A549 (cell line): Measurements from ENCODE around the gene TOMM40. TPM values are rescaled to one million over a fixed set of nuclear protein-coding genes. Genes with fewer than 3 reads are reported as not detected.

Source experiments
- ATAC-seq, 2 experiments: fragments of 200-7000 bp in 1 of 2; fragments of >200 bp in 1 of 2; cut with Nextera tagmentation in 1 of 2; cut with Tn5 transposase in 1 of 2; 3 replicates each; pipeline versions ENCODE4 v1.8.0 to v1.9.1; 2018 to 2020; ENCODE audit warnings: mild to moderate bottlenecking in 1 of 2, moderate library complexity in 1 of 2
- CTCF ChIA-PET: fragments of 300-600 bp; sonication (Branson Sonifier 250); formaldehyde crosslinking; extraction: SDS; loops from one replicate; lab custom pipeline; 2021; ENCODE audit warnings: antibody characterized with exemption, inconsistent platforms; lab: Yijun Ruan, JAX
- POLR2A ChIA-PET: fragments of 350-600 bp; formaldehyde crosslinking; extraction: SDS; loops from one replicate; lab custom pipeline; 2021; ENCODE audit warnings: antibody characterized with exemption, inconsistent platforms; lab: Yijun Ruan, JAX
- DNase-seq, 2 experiments: peaks; one replicate each; pipeline versions ENCODE4 v3.0.0 to v3.0.0-alpha.2; 2011 to 2016; ENCODE audit warnings: low read depth in 1 of 2, low spot score in 1 of 2
- FAIRE-seq: peaks from 2 replicates; lab custom pipeline; 2011; peaks lifted over from hg19 to GRCh38; lab: Jason Lieb, UNC
- H3K27ac ChIP-seq, 2 experiments: fragments of >200 bp; sonication (Bioruptor Twin); formaldehyde crosslinking; 3 replicates each; pipeline ENCODE4 v1.5.1; 2016 to 2017
- H3K4me1 ChIP-seq: fragments of >200 bp; sonication (Bioruptor Twin); formaldehyde crosslinking; 3 replicates; pipeline ENCODE4 v1.6.1; 2016
- H3K4me2 ChIP-seq: fragments of >200 bp; sonication (Bioruptor Twin); formaldehyde crosslinking; 3 replicates; pipeline ENCODE4 v1.6.1; 2016
- H3K4me3 ChIP-seq: fragments of >200 bp; sonication (Bioruptor Twin); formaldehyde crosslinking; 3 replicates; pipeline ENCODE4 v1.5.1; 2016
- H3K9me3 ChIP-seq: fragments of >200 bp; sonication (Bioruptor Twin); formaldehyde crosslinking; 3 replicates; pipeline ENCODE4 v1.6.1; 2016
- ATOH8 ChIP-seq: fragments of 250-450 bp; sonication (Bioruptor Pico); IDR thresholded peaks from 2 replicates; pipeline ENCODE4 v1.5.0; 2020; ENCODE audit warnings: low read depth, mild to moderate bottlenecking, moderate library complexity
- BCL3 ChIP-seq: fragments of >200 bp; sonication (Bioruptor Twin); formaldehyde crosslinking; IDR thresholded peaks from 3 replicates; pipeline ENCODE4 v1.6.1; 2016
- BHLHE40 ChIP-seq: IDR thresholded peaks from 2 replicates; pipeline ENCODE4 v1.6.1; 2012; ENCODE audit warnings: low read depth, low read length, inconsistent platforms
- CBX2 ChIP-seq: fragments of 200-600 bp; sonication (generic); IDR thresholded peaks from 2 replicates; pipeline ENCODE4 v1.6.1; 2016; ENCODE audit warnings: low read depth, mild to moderate bottlenecking, borderline replicate concordance
- CBX8 ChIP-seq: fragments of 200-600 bp; sonication (generic); IDR thresholded peaks from 2 replicates; pipeline ENCODE4 v1.6.1; 2016
- CEBPB ChIP-seq, 2 experiments: fragments of >200 bp in 1 of 2; sonication (Bioruptor Twin) in 1 of 2; formaldehyde crosslinking in 1 of 2; IDR thresholded peaks; 2 replicates each; pipeline ENCODE4 v1.6.1; 2012 to 2016
- CHD4 ChIP-seq: fragments of 200-600 bp; sonication (generic); IDR thresholded peaks from 2 replicates; pipeline ENCODE4 v1.6.1; 2016; ENCODE audit warnings: antibody characterized with exemption, mild to moderate bottlenecking, borderline replicate concordance
- E2F6 ChIP-seq: IDR thresholded peaks from 2 replicates; pipeline ENCODE4 v1.6.1; 2012; ENCODE audit warnings: low read depth, borderline replicate concordance
- EP300 ChIP-seq, 2 experiments: fragments of >200 bp; sonication (Bioruptor Twin); formaldehyde crosslinking; IDR thresholded peaks; 2 replicates in 1 of 2; 3 replicates in 1 of 2; pipeline ENCODE4 v1.6.1; 2016 to 2017
- FOXS1 ChIP-seq: fragments of 250-450 bp; sonication (Bioruptor Pico); IDR thresholded peaks from 2 replicates; pipeline ENCODE4 v1.5.0; 2020; ENCODE audit warnings: mild to moderate bottlenecking, moderate library complexity
- GATA3 ChIP-seq: IDR thresholded peaks from 2 replicates; pipeline ENCODE4 v1.6.1; 2012; ENCODE audit warnings: borderline replicate concordance
- HEYL ChIP-seq: fragments of 250-450 bp; sonication (Bioruptor Pico); IDR thresholded peaks from 2 replicates; pipeline ENCODE4 v1.8.0; 2021; ENCODE audit warnings: mild to moderate bottlenecking, moderate library complexity
- HOXB5 ChIP-seq: fragments of 250-450 bp; sonication (Bioruptor Pico); IDR thresholded peaks from 2 replicates; pipeline ENCODE4 v1.5.0; 2020; ENCODE audit warnings: mild to moderate bottlenecking, moderate library complexity
- JUNB ChIP-seq: fragments of >200 bp; sonication (Bioruptor Twin); formaldehyde crosslinking; IDR thresholded peaks from 2 replicates; pipeline ENCODE4 v1.6.1; 2016
- KDM1A ChIP-seq: fragments of 200-600 bp; sonication (generic); IDR thresholded peaks from 2 replicates; pipeline ENCODE4 v1.6.1; 2016; ENCODE audit warnings: low read depth, mild to moderate bottlenecking
- POLR2A ChIP-seq: IDR thresholded peaks from 2 replicates; pipeline ENCODE4 v1.6.1; 2012; ENCODE audit warnings: mild to moderate bottlenecking, low read length
- POLR2AphosphoS2 ChIP-seq: conservative IDR thresholded peaks from 2 replicates; pipeline ENCODE4 v1.6.1; 2012; ENCODE audit warnings: low read length, improper control_type of control experiment, inconsistent platforms
- RAD21 ChIP-seq, 2 experiments: fragments of >200 bp in 1 of 2; sonication (Bioruptor Twin) in 1 of 2; formaldehyde crosslinking in 1 of 2; IDR thresholded peaks in 1 of 2; conservative IDR thresholded peaks in 1 of 2; 2 replicates in 1 of 2; 3 replicates in 1 of 2; pipeline ENCODE4 v1.6.1; 2012 to 2018; ENCODE audit warnings: inconsistent platforms in 1 of 2
- RARB ChIP-seq: fragments of 250-450 bp; sonication (Bioruptor Pico); IDR thresholded peaks from 2 replicates; pipeline ENCODE4 v1.8.0; 2021; ENCODE audit warnings: mild to moderate bottlenecking, moderate library complexity
- REST ChIP-seq: fragments of 200-600 bp; sonication (generic); IDR thresholded peaks from 2 replicates; pipeline ENCODE4 v1.6.1; 2016; ENCODE audit warnings: antibody characterized with exemption, mild to moderate bottlenecking, moderate library complexity
- RNF2 ChIP-seq: fragments of 200-600 bp; sonication (generic); IDR thresholded peaks from 2 replicates; pipeline ENCODE4 v1.6.1; 2016; ENCODE audit warnings: low read depth, mild to moderate bottlenecking, antibody characterized with exemption, moderate library complexity, borderline replicate concordance
- SREBF2 ChIP-seq: fragments of 450-650 bp; IDR thresholded peaks from 2 replicates; pipeline ENCODE4 v1.6.1; 2014; ENCODE audit warnings: mild to moderate bottlenecking, moderate library complexity
- ZC3H11A ChIP-seq: fragments of 450-650 bp; IDR thresholded peaks from 2 replicates; pipeline ENCODE4 v1.6.1; 2014; ENCODE audit warnings: antibody characterized with exemption, mild to moderate bottlenecking
- ZFP36 ChIP-seq: fragments of 450-650 bp; IDR thresholded peaks from 2 replicates; pipeline ENCODE4 v1.6.1; 2014; ENCODE audit warnings: borderline replicate concordance; ENCODE audit not compliant: partially characterized antibody
- ZSCAN20 ChIP-seq: fragments of 250-450 bp; sonication (Bioruptor Pico); IDR thresholded peaks from 2 replicates; pipeline ENCODE4 v1.8.0; 2022; ENCODE audit warnings: mild to moderate bottlenecking, moderate library complexity
- WGBS: methylation state at CpG from one replicate; pipeline ENCODE4 v1.1.6; 2017; ENCODE audit errors: missing lambda C conversion rate; 5-methylcytosine and 5-hydroxymethylcytosine counted together
- polyA plus RNA-seq, 4 experiments: library from polyadenylated mRNA; depleted of rRNA in 3 of 4; stranded (reverse); fragments of >200 nt; fragmentation: RNase III in 1 of 4; extraction: RNeasy Plus Mini Kit Qiagen cat#74134 plus additional on column Dnase treatment in 1 of 4; gene quantifications; 2 replicates in 3 of 4; 3 replicates in 1 of 4; pipeline ENCODE4 v1.2.3, GENCODE V29; 2011 to 2017
- TF ChIP-seq, protein P1 (sequence below): fragments of >200 bp; sonication (Bioruptor Twin); formaldehyde crosslinking; IDR thresholded peaks from 2 replicates; pipeline ENCODE4 v1.6.1; 2016

Gene TOMM40
- polyA plus RNA-seq, 2 of the 4 experiments (the other 2 are of a cell fraction), result 92.7 to 180 TPM

- WGBS, result 64% methylated on average over 13 of the region's 15 CpGs
- FAIRE-seq, result no peak
Measured at GRCh38 chr19:44903216-44903601, 12.2 kb downstream of the TOMM40 start.

DNA sequence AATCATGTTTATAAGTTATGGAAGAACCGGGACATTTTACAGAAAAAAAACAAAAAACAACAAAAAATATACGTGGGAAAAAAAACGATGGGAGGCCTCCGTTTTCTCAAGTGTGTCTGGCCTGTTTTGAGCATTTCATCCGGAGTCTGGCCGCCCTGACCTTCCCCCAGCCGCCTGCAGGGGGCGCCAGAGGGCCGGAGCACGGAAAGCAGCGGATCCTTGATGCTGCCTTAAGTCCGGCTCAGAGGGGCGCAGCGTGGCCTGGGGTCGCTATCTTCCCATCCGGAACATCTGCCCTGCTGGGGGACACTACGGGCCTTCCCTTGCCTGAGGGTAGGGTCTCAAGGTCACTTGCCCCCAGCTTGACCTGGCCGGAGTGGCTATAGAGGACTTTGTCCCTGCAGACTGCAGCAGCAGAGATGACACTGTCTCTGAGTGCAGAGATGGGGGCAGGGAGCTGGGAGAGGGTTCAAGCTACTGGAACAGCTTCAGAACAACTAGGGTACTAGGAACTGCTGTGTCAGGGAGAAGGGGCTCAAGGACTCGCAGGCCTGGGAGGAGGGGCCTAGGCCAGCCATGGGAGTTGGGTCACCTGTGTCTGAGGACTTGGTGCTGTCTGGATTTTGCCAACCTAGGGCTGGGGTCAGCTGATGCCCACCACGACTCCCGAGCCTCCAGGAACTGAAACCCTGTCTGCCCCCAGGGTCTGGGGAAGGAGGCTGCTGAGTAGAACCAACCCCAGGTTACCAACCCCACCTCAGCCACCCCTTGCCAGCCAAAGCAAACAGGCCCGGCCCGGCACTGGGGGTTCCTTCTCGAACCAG is 12.8 kb downstream of the TOMM40 start:
- peaks cover 29% of the 10 kb centered on the region for H3K4me1 ChIP-seq
- peak; percentile 79 to 84 for DNase-seq
- no peak overlapping the region for H3K4me3 ChIP-seq
- no peaks in the 10 kb centered on the region for H3K9me3 ChIP-seq
- ChIA-PET POLR2A (interaction anchor here (0.6 to 2.1 kb wide), 3 partner anchors 13 to 240 kb away, joined by 3 to 7 read pairs (median 6); partner anchors contain the start of genes CLPTM1 and TOMM40), CTCF (interaction anchor here (0.6 to 18.1 kb wide), 57 partner anchors 9 to 500 kb away, joined by 3 to 303 read pairs (median 4); partner anchors contain the start of genes APOC1, APOC2, CLASRP and CLPTM1)
- peak overlapping the region in 1 of 2 experiments; percentile 56; a peak in 3 of 6 replicates for H3K27ac ChIP-seq
- peak; percentile 54 to 68 for ATAC-seq
- no peak for FAIRE-seq
- 22% methylated on average over 24 of the region's 24 CpGs for WGBS
- H3K4me2 ChIP-seq, result peak overlapping the region; percentile 56
- TF ChIP-seq EP300 (IDR thresholded peaks at IDR 0.05), result no peak
- TF ChIP-seq JUNB, result no peak
- TF ChIP-seq RAD21 (conservative IDR thresholded peaks at IDR 0.05 in 1 of 2, IDR thresholded peaks at IDR 0.05 in 1 of 2), result peak; percentile 85 to 89
- TF ChIP-seq CBX8, result no peak
- TF ChIP-seq, protein P1, sequence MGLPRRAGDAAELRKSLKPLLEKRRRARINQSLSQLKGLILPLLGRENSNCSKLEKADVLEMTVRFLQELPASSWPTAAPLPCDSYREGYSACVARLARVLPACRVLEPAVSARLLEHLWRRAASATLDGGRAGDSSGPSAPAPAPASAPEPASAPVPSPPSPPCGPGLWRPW, result no peak
- no peak for TF ChIP-seq FOXS1 (CRISPR knock-in tag)
- TF ChIP-seq ZFP36, result no peak
- TF ChIP-seq HOXB5 (CRISPR knock-in tag), result 0 out of 2 replicates have a peak, but pooled peaks have one; percentile 42
- no peak for TF ChIP-seq POLR2AphosphoS2
- no peak for TF ChIP-seq BCL3
- no peak for TF ChIP-seq ATOH8 (CRISPR knock-in tag)
- 0 out of 2 replicates have a peak, but pooled peaks have one; percentile 37 for TF ChIP-seq GATA3
- TF ChIP-seq BHLHE40, result no peak
- no peak for TF ChIP-seq CHD4
- no peak for TF ChIP-seq ZSCAN20 (CRISPR knock-in tag)
- TF ChIP-seq POLR2A, result no peak
- no peak for TF ChIP-seq RNF2
- no peak for TF ChIP-seq E2F6
- no peak for TF ChIP-seq HEYL (CRISPR knock-in tag)
- TF ChIP-seq CEBPB (IDR thresholded peaks at IDR 0.05), result no peak
- no peak for TF ChIP-seq CBX2
- no peak for TF ChIP-seq KDM1A
- TF ChIP-seq SREBF2, result no peak
- no peak for TF ChIP-seq ZC3H11A

More at GRCh38 chr19:44903216-44903601, 12.2 kb downstream of the TOMM40 start:
- no peak for DNase-seq
- ChIA-PET CTCF (interaction anchor here (0.5 to 18.1 kb wide), 37 partner anchors 8 to 501 kb away, joined by 3 to 303 read pairs (median 5); partner anchors contain the start of genes APOC1, APOC2, CLASRP and CLPTM1), POLR2A (interaction anchor here (0.6 to 0.7 kb wide), 2 partner anchors 52 to 241 kb away, joined by 3 to 6 read pairs; partner anchors contain the start of gene CLPTM1)
- Histone ChIP-seq H3K27ac (0 out of 6 replicates have a peak overlapping the region, but pooled peaks of 1 of the 2 experiments have one; percentile 14), H3K4me2 (peak overlapping the region; percentile 56; the same call in 2 of the 3 replicates), H3K9me3 (no peaks in the 10 kb centered on the region), H3K4me3 (no peak overlapping the region)
- ATAC-seq, result peak in 1 of 2 experiments; percentile 2; a peak in 3 of 6 replicates
- TF ChIP-seq RARB (CRISPR knock-in tag) (no peak), REST (no peak)
- TF ChIP-seq, all 56 proteins: peak for 0
- H3K4me1 ChIP-seq, result peaks cover 29% of the 10 kb centered on the region
